Fibroblast of lung (primary cell): ENCODE data around the gene PXN. TPM values are rescaled to one million over a fixed set of nuclear protein-coding genes. Genes with fewer than 3 reads are reported as not detected.
A peak's percentile ranks its signal among the peaks of the same experiment; 100 is the strongest.
"Not testable (repeated sequence)": the region's sequence is repeated elsewhere in the genome, so short reads cannot be mapped to it uniquely, and the experiment has no call there.

ENCODE experiments used
- DNase-seq, 2 donors: peaks; one replicate each; pipeline versions ENCODE4 v3.0.0 to v3.0.0-alpha.2; 2010; ENCODE audit warnings: low read depth in 2 of 2
- H2AFZ ChIP-seq: 2 replicates; pipeline ENCODE4 v1.5.1; 2012; ENCODE audit warnings: low read length, control low read depth, inconsistent platforms
- H3K27ac ChIP-seq: 2 replicates; pipeline ENCODE4 v1.5.1; 2011; ENCODE audit warnings: low read length, control low read depth; ENCODE audit not compliant: insufficient read depth
- H3K27me3 ChIP-seq: 2 replicates; pipeline ENCODE4 v1.5.1; 2011; ENCODE audit warnings: mild to moderate bottlenecking, low read length; ENCODE audit not compliant: control insufficient read depth, insufficient read depth
- H3K36me3 ChIP-seq: 2 replicates; pipeline ENCODE4 v1.5.1; 2011; ENCODE audit warnings: low read length; ENCODE audit not compliant: control insufficient read depth, insufficient read depth
- H3K4me1 ChIP-seq: 2 replicates; pipeline ENCODE4 v1.5.1; 2011; ENCODE audit warnings: low read length; ENCODE audit not compliant: control insufficient read depth, insufficient read depth; ENCODE audit errors: extremely low read depth
- H3K4me2 ChIP-seq: 2 replicates; pipeline ENCODE4 v1.5.1; 2011; ENCODE audit warnings: low read length, control low read depth; ENCODE audit not compliant: insufficient read depth; ENCODE audit errors: extremely low read depth
- H3K4me3 ChIP-seq, 4 experiments: fragments of 200-600 bp in 1 of 4; sonication (generic) in 1 of 4; replicated peaks in 1 of 4; 2 replicates each; pipeline ENCODE4 v1.5.1; 2011 to 2016; ENCODE audit warnings: low read length in 4 of 4, low read depth in 3 of 4, mild to moderate bottlenecking in 3 of 4, control low read depth in 2 of 4, inconsistent platforms in 1 of 4, mixed read lengths in 1 of 4; ENCODE audit not compliant: insufficient read depth in 1 of 4; ENCODE audit errors: control extremely low read depth in 1 of 4
- H3K79me2 ChIP-seq: 2 replicates; pipeline ENCODE4 v1.5.1; 2012; ENCODE audit warnings: mild to moderate bottlenecking, low read length, inconsistent platforms; ENCODE audit not compliant: control insufficient read depth, insufficient read depth
- H3K9ac ChIP-seq: 2 replicates; pipeline ENCODE4 v1.5.1; 2011; ENCODE audit warnings: mild to moderate bottlenecking, low read length, control low read depth; ENCODE audit not compliant: insufficient read depth
- H3K9me3 ChIP-seq: 2 replicates; pipeline ENCODE4 v1.5.1; 2012; ENCODE audit warnings: low read depth, low read length; ENCODE audit not compliant: control insufficient read depth, insufficient read depth
- H4K20me1 ChIP-seq: 2 replicates; pipeline ENCODE4 v1.5.1; 2011; ENCODE audit warnings: low read length; ENCODE audit not compliant: control insufficient read depth, insufficient read depth; ENCODE audit errors: extremely low read depth
- CTCF ChIP-seq, 2 donors: IDR thresholded peaks in 1 of 2; conservative IDR thresholded peaks in 1 of 2; 1 replicate in 1 of 2; 2 replicates in 1 of 2; pipeline ENCODE4 v1.5.1; 2011 to 2012; ENCODE audit warnings: low read length in 2 of 2, control low read depth in 1 of 2, inconsistent platforms in 1 of 2, low read depth in 1 of 2, mild to moderate bottlenecking in 1 of 2
- EZH2 ChIP-seq: IDR thresholded peaks from 2 replicates; pipeline ENCODE4 v1.5.1; 2012; ENCODE audit warnings: low read length, control low read depth, mild to moderate bottlenecking; ENCODE audit errors: missing control alignments
- polyA plus RNA-seq, 2 donors: library from polyadenylated mRNA; depleted of rRNA in 1 of 2; stranded (reverse) in 1 of 2; unstranded in 1 of 2; fragments of >200 nt; gene quantifications; 2 replicates each; pipeline ENCODE4 v1.2.1, GENCODE V29; 2011 to 2012; ENCODE audit warnings: missing spikeins in 1 of 2
- total RNA-seq: library from RNA; depleted of rRNA; stranded (reverse); fragments of >200 nt; gene quantifications from 2 replicates; pipeline ENCODE4 v1.2.1, GENCODE V29; 2014

PXN gene
- total and polyA plus RNA-seq, 2 donors (not counting 1 experiment from before 2014, with no cell fraction given): 21.5 to 31.4 TPM

GRCh38 chr12:120258323-120258896 lies 7.1 kb downstream of the PXN start:
- Histone ChIP-seq H3K9ac (no peak overlapping the region), H2AFZ (no peak overlapping the region), H3K4me3 (no peak overlapping the region), H3K4me2 (no peak overlapping the region), H4K20me1 (no peaks in the 10 kb centered on the region), H3K36me3 (no peaks in the 10 kb centered on the region), H3K27ac (no peak overlapping the region), H3K4me1 (peaks cover 30% of the 10 kb centered on the region), H3K27me3 (no peaks in the 10 kb centered on the region), H3K79me2 (peaks cover 94% of the 10 kb centered on the region), H3K9me3 (no peaks in the 10 kb centered on the region)
- DNase-seq: no peak
- TF ChIP-seq CTCF (conservative IDR thresholded peaks at IDR 0.05 in 1 of 2, IDR thresholded peaks at IDR 0.05 in 1 of 2; ENCODE audit: low read depth in 1 of 2, low read length in 2 of 2): no peak
- TF ChIP-seq EZH2: no peak

GRCh38 chr12:120257041-120257821 lies 8.3 kb downstream of the PXN start:
- H3K79me2 ChIP-seq: peaks cover 94% of the 10 kb centered on the region
- TF ChIP-seq EZH2: no peak
- peak in 1 of 2 donors; percentile 14 for TF ChIP-seq CTCF (conservative IDR thresholded peaks at IDR 0.05 in 1 of 2, IDR thresholded peaks at IDR 0.05 in 1 of 2; ENCODE audit: low read depth in 1 of 2, low read length in 2 of 2)
- H3K27me3 ChIP-seq: no peaks in the 10 kb centered on the region
- no peaks in the 10 kb centered on the region for H3K36me3 ChIP-seq
- peaks cover 27% of the 10 kb centered on the region for H3K4me1 ChIP-seq
- DNase-seq: peak; percentile 93 to 95
- H3K4me2 ChIP-seq: peak overlapping the region; percentile 78
- no peak overlapping the region for H2AFZ ChIP-seq
- peak overlapping the region in 1 of 4 experiments; percentile 21 for H3K4me3 ChIP-seq
- H3K9ac ChIP-seq: no peak overlapping the region
- H4K20me1 ChIP-seq: no peaks in the 10 kb centered on the region
- H3K9me3 ChIP-seq: no peaks in the 10 kb centered on the region
- H3K27ac ChIP-seq: peak overlapping the region; percentile 57

GRCh38 chr12:120254809-120255208 lies 10.7 kb downstream of the PXN start:
- Histone ChIP-seq H3K9ac (no peak overlapping the region), H4K20me1 (no peaks in the 10 kb centered on the region), H2AFZ (no peak overlapping the region), H3K36me3 (no peaks in the 10 kb centered on the region), H3K27ac (no peak overlapping the region), H3K79me2 (peaks cover 94% of the 10 kb centered on the region), H3K4me2 (no peak overlapping the region), H3K4me3 (no peak overlapping the region), H3K4me1 (peaks cover 29% of the 10 kb centered on the region), H3K27me3 (no peaks in the 10 kb centered on the region), H3K9me3 (no peaks in the 10 kb centered on the region)
- TF ChIP-seq EZH2 (no peak), CTCF (conservative IDR thresholded peaks at IDR 0.05 in 1 of 2, IDR thresholded peaks at IDR 0.05 in 1 of 2; ENCODE audit: low read depth in 1 of 2, low read length in 2 of 2) (no peak)
- no peak for DNase-seq

GRCh38 chr12:120253313-120253712 lies 12.2 kb downstream of the PXN start:
- not testable (repeated sequence) for H3K4me2 ChIP-seq, H2AFZ ChIP-seq, H3K27ac ChIP-seq, H3K9ac ChIP-seq, H4K20me1 ChIP-seq, H3K27me3 ChIP-seq, H3K4me3 ChIP-seq, H3K36me3 ChIP-seq, DNase-seq, H3K9me3 ChIP-seq
- H3K79me2 ChIP-seq: peaks cover 94% of the 10 kb centered on the region
- H3K4me1 ChIP-seq: peaks cover 36% of the 10 kb centered on the region
